GM19463 (cell line): ENCODE data around the gene NCOA5.

ENCODE experiments used
- ATAC-seq: cut with Tn5 transposase; IDR thresholded peaks from one replicate; pipeline ENCODE4 v1.9.1; 2021; ENCODE audit warnings: mild to moderate bottlenecking, moderate library complexity; ENCODE audit not compliant: unreplicated experiment

NCOA5 gene

GRCh38 chr20:46089417-46090388 is at the start of gene NCOA5:
NCOA5 (minus strand) TSS chr20:46089962; CDS start chr20:46079424, 10,538 bp downstream.
- ATAC-seq: peak; percentile 72

GRCh38 chr20:46139266-46139889 is 49.6 kb upstream of the NCOA5 start:
- ATAC-seq: no peak

- ATAC-seq: no peak
Observed at GRCh38 chr20:46137816-46138215, 48.1 kb upstream of the NCOA5 start.

GRCh38 chr20:46135856-46136633 is 46.3 kb upstream of the NCOA5 start:
- ATAC-seq: no peak

GRCh38 chr20:46134716-46135115 is 45.0 kb upstream of the NCOA5 start:
- no peak for ATAC-seq

- ATAC-seq: no peak
Observed at GRCh38 chr20:46133886-46134654, 44.3 kb upstream of the NCOA5 start.

GRCh38 chr20:46132705-46133120 is 43.0 kb upstream of the NCOA5 start:
- ATAC-seq: peak; percentile 53

- no peak for ATAC-seq
Observed at GRCh38 chr20:46131396-46131795, 41.6 kb upstream of the NCOA5 start.

GRCh38 chr20:46130534-46130933 is 40.8 kb upstream of the NCOA5 start:
- no peak for ATAC-seq

- no peak for ATAC-seq
Observed at GRCh38 chr20:46129955-46130481, 40.3 kb upstream of the NCOA5 start.

GRCh38 chr20:46128310-46129151 is 38.8 kb upstream of the NCOA5 start:
- no peak for ATAC-seq

- no peak for ATAC-seq
Observed at GRCh38 chr20:46127396-46128010, 37.7 kb upstream of the NCOA5 start.

GRCh38 chr20:46126440-46127056 is 36.8 kb upstream of the NCOA5 start:
- ATAC-seq: no peak

GRCh38 chr20:46123482-46124245 is 33.9 kb upstream of the NCOA5 start:
- ATAC-seq: no peak

- ATAC-seq: no peak
Observed at GRCh38 chr20:46122516-46123481, 33.0 kb upstream of the NCOA5 start.

- ATAC-seq: no peak
Observed at GRCh38 chr20:46122071-46122470, 32.3 kb upstream of the NCOA5 start.
